ENCODE data around the gene CNIH2.
"Not testable (repeated sequence)": the region's sequence is repeated elsewhere in the genome, so short reads cannot be mapped to it uniquely, and the experiment has no call there.

Gene CNIH2

DNA sequence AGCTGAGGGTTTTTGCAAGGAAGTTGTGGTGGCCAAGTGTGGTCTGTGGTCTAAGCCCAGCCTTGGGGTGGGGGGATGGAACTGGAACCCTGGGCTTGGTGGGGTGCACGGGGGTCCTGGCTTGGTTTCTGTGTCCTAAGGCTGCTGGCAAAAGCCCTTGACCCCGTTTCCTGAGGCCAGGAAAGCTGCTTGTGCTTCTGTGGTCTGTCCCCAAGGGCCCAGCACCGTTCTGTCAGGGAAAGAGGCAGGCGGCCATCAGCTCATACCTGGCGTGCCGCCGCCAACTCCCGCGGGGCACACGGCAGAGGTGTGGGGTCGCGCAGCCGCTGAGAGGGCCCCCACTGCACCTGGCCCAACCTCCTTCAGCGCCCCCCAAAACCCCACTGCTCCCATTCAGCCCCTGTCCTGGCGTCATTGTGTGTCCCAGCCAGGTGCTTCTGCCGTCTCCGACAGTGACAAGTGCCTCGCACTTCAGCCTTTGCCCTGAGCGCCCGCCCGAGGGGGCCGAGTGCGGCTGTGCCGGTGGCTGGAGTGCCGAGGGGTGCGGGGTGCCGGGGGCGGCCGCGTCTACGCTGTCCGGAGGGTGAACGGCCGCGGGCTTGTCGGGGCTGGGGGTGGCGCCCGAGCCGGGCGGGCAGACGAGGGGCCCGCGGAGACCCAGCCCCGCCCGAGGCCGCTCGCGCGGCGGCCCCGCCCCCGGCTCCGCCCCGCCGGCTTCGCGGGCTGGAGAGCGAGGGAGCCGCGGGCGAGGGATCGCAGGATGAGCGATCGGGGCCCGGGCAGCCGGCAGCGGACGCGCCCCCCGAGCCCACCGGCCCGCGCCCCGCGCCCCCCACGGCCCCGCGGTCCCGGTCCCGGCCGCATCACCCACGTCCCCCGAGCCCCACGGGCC, at the start of gene CNIH2:
CNIH2 (plus strand) TSS at position 705 of the 892 bp plus-strand sequence. CDS start 282 bp downstream, outside the sequence.
- DNase-seq (ENCODE audit: low read depth in 2 of 2), result peak in 1 of 2 donors; percentile 31

GRCh38 chr11:66228521-66228920, 49.5 kb upstream of the CNIH2 start:
- no peak for DNase-seq (ENCODE audit: low read depth in 2 of 2)

GRCh38 chr11:66230156-66230555, 47.8 kb upstream of the CNIH2 start:
- DNase-seq (ENCODE audit: low read depth in 2 of 2), result no peak

- DNase-seq (ENCODE audit: low read depth in 2 of 2), result no peak
Observed at GRCh38 chr11:66230978-66231377, 47.0 kb upstream of the CNIH2 start.

DNA sequence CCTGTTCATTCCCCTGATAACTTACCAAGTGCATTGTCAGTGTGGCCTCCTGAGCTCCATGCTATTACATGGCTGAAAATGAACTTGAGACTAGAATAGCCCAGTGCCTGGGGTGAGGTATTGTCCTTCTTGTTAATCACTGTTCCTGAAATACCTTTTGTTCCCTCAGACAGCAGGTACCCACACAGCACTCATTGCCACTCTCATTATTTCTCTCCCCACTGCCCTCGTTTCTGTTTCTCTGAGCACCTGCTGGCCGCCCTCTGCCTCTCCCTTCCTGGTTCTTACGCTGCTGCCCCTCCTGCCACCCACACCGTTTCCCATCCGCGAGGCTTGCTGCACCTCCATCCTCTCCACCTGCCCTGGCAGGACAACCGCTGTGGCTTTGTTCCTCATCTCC, 46.4 kb upstream of the CNIH2 start:
- DNase-seq (ENCODE audit: low read depth in 2 of 2), result no peak

GRCh38 chr11:66232769-66233168, 45.2 kb upstream of the CNIH2 start:
- no peak for DNase-seq (ENCODE audit: low read depth in 2 of 2)

- DNase-seq (ENCODE audit: low read depth in 2 of 2), result no peak
Observed at GRCh38 chr11:66233301-66233700, 44.7 kb upstream of the CNIH2 start.

GRCh38 chr11:66235141-66235540, 42.8 kb upstream of the CNIH2 start:
- DNase-seq (ENCODE audit: low read depth in 2 of 2), result no peak

DNA sequence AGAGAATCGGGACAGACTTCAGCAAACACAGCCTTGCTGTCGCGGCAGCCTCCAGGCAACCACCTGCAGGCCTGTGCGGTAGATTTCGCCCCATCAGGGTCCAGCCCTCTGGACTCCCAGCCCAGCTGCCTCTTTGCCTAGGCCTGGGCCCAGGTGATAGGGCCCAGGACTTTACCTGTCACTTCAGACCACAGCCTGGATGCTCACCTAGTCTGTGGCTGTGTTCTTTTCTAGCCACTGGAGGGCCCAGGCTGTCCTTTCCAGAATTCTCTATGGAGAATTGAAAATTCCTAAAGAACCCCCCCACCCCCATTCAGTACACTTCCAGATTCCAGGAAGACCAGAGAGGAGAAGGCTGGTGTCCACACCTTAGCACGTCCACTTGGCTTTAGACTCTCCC, 40.1 kb upstream of the CNIH2 start:
- DNase-seq (ENCODE audit: low read depth in 2 of 2), result no peak

- no peak for DNase-seq (ENCODE audit: low read depth in 2 of 2)
Observed at GRCh38 chr11:66238786-66239413, 39.1 kb upstream of the CNIH2 start.

GRCh38 chr11:66239511-66239910, 38.5 kb upstream of the CNIH2 start:
- no peak for DNase-seq (ENCODE audit: low read depth in 2 of 2)

DNA sequence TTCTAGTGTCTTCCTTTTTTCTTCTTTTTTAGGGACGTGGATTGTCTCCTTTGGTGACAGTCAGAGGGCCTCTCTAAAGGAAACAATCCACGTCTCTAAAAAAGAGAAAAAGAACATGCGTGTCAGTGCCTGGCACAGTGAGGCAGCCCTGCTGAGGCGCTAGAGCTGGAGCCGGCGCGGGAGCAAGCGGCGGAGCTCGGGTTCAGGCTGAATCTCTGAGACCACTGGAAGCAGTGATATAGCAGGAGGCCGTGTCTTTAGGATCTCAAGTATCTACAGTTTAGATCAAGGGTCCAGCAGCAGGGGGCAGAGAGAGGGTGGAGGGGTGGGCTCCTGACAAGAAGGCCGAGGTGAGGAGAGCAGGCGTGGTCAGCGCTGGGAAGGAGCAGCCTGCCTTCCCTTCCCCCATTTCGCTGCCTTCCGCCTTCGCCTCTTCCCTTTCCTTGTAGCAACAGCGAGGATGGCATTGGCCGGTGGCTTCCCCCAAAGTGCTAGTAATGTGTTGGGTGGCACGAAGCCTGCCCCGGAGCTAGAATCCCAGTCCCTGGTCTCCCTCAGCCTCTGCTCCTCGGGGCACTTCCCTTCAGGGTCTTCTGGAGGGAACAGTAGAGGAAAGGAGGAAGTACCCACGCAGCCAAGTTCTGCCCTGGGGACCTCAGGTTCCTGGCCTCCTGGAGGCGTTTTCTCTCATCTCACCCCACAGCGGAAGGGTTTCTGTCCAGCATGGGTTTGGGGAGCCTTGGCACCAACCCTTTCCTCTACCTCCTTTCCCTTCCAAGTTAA, 37.8 kb upstream of the CNIH2 start:
- DNase-seq (ENCODE audit: low read depth in 2 of 2), result no peak

DNA sequence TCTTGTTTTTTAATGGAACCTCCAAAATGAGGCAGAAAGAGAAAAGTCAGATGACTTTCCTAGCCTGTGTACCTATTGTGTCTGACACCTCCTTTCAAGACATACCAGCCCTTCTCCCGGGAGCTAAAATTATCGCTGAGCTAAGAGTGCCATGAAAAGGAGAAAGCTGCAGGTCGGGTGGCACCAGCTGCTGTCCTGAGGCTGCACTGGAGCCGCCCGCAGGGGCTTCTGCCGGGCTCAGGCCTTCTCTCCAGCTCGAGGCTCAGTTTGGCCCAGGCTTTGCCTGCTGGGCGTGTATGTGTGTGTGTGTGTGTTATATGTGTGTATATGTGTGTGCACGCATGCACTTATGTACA, 37.2 kb upstream of the CNIH2 start:
- DNase-seq (ENCODE audit: low read depth in 2 of 2), result no peak

- no peak for DNase-seq (ENCODE audit: low read depth in 2 of 2)
Observed at GRCh38 chr11:66242095-66242765, 35.7 kb upstream of the CNIH2 start.

- no peak for DNase-seq (ENCODE audit: low read depth in 2 of 2)
Observed at GRCh38 chr11:66243782-66244535, 34.0 kb upstream of the CNIH2 start.

- DNase-seq (ENCODE audit: low read depth in 2 of 2), result no peak
Observed at GRCh38 chr11:66247295-66247694, 30.7 kb upstream of the CNIH2 start.

DNA sequence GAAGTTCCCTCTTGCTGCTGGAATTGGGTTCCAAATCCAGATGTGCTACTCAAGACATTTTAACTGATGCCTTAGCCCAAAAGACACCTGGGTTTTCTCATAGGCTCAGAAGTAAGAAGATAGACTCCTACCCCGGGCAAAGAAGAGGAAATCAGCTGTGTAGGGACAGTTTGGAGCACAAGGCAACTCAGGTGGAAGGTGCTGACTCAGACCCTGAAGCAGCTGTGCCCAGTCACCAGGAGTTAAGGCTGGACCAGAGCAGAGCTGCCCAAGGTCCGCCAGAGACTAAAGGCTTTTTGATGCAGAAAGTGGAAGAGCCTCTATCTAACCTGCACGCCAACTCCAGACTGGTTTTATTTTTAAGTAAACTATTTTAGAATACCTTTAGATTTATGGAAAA, 30.2 kb upstream of the CNIH2 start:
- no peak for DNase-seq (ENCODE audit: low read depth in 2 of 2)

GRCh38 chr11:66248903-66249302, 29.1 kb upstream of the CNIH2 start:
- no peak for DNase-seq (ENCODE audit: low read depth in 2 of 2)

GRCh38 chr11:66251809-66252208, 26.2 kb upstream of the CNIH2 start:
- no peak for DNase-seq (ENCODE audit: low read depth in 2 of 2)

GRCh38 chr11:66253081-66253480, 24.9 kb upstream of the CNIH2 start:
- DNase-seq (ENCODE audit: low read depth in 2 of 2), result not testable (repeated sequence)

DNA sequence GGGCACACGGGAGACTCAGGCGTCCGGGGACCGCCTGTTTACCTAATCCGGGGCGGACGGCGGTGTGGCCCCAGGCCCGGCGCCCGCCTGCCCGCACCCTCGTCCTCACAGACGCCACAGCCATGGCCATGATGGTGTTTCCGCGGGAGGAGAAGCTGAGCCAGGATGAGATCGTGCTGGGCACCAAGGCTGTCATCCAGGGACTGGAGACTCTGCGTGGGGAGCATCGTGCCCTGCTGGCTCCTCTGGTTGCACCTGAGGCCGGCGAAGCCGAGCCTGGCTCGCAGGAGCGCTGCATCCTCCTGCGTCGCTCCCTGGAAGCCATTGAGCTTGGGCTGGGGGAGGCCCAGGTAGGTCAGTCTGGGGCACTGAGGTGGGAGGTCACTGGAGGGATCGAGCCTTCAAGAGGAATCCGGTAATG, 19.5 kb upstream of the CNIH2 start:
- DNase-seq (ENCODE audit: low read depth in 2 of 2), result no peak

Measured in stimulated activated CD8-positive, alpha-beta memory T cell treated with anti-CD3 and anti-CD28 coated beads, Interleukin-7, amount 100 ng/mL, for 4 hours (primary cell).